CD4-positive, alpha-beta T cell treated with Interleukin-21 for 1 hour (primary cell): ENCODE data around the gene ZC3H12D.
"Not testable (repeated sequence)": the region's sequence is repeated elsewhere in the genome, so short reads cannot be mapped to it uniquely, and the experiment has no call there.

ENCODE experiments used
- DNase-seq: peaks from one replicate; pipeline ENCODE4 v3.0.0-alpha.2; 2020

The ZC3H12D gene

DNA sequence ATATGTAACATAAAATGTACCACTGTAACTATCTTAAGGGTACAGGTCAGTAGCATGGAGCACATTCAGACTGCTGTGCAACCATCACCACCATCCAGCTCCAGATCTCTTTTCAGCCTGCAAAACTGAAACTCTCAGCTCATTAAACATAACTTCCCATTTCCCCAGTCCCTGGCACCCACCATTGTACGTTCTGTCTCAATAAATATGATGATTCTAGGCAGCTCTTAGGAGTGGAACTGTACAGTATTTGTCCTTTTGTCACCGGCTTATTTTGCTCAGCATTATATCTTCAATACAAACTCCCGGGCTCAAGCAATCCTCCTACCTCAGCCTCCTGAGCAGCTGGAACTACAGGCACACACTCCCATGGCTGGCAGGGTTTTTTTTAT, 1.5 kb downstream of the ZC3H12D start:
- DNase-seq: peak; percentile 32

DNA sequence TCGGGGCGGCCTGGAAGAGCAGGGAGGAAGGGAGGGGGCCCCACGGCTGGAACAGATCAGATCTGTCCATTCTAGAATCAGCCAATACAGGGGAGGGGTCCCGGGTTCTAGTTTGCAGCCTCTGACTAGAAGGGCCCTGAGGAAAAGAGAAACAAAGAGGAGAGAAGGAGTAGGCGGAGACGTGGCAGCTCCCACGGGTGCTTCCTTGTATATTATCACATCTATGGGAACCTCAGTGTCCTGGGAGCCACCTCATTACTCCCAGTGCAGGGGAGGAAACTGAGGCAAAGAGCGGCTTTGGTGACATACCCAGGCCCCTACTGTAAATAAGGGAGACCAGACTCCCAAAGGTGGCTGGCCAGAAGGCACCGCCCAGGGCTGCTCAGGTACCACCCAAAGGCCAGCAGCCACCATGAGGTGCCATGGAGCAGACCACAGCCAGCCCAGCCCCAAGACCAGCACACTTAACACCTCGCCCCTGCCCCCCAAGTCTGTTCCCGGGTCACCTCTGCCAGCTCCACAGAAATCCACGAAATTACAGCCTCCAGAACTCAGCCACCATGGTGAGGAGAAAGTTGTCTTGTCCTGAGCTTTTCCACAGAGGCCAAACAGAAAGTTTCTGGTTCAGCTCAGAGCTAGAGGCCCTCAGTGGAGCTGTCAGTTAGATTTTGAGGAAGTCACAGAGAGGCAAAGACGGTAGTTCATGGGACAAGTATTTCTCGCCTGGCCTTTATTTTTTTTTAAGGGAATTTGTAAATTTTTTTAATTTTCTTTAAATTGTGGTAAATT, 2.1 kb downstream of the ZC3H12D start:
- peak; percentile 50 for DNase-seq

DNA sequence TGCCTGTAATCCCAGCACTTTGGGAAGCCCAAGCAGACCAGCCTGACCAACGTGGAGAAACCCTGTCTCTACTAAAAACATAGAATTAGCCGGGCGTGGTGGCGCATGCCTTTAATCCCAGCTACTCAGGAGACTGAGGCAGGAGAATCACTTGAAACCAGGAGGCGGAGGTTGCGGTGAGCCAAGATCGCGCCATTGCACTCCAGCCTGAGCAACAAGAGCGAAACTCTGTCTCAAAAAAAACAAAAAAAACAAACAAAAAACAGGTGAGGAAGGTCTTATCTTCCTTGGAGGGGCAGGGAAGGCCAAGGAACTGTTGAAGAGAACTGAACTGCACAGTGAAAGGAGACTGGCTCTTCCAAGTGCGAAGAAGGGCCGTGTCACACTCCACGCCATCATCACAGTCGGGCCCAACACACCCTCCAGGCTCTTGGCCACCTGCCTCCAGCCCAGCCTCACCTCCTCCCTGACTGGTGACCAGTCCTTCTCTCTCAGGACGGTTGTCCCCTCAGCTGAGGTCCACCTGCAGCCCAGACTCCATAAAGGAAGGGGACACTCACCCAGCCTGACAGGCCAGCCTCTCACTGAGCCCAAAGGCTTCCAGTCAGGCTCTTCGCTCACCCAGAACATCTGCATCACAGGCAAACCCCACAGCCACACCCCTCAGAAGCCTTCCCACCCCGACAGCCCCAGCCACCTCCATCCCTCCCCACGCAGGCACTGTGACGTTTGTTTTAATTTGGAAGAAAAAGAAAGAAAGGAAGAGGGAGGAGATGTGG, 4.1 kb downstream of the ZC3H12D start:
- peak; percentile 82 for DNase-seq

DNA sequence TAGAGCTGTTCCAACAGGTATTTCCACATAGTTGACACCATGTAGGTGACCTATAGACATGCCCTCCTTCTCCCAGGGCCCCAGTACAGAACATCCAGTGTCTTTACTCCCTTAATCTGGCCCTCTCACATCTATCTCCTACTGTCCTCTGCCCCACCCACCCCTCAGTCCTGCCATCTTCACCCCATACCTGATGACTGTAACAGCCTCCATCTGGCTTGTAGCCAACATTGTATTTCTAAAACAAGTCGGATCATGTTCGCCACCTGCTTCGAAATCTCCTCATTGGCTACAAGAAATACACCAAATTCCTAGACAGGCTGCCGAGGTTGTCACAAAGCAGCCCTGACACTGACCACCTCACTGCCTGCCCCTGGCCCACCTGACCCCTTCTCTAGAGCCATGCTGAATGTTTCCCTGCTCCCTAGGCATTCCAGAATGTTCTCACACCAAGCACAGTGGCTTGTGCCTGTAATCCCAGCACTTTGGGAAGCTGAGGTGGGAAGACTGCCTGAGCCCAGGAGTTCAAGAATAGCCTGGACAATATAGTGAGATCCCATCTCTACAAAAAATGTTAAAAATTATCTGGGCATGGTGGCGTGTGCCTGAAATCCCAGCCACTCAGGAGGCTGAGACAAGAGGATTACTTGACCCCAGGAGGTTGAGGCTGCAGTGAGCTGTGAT, 6.0 kb downstream of the ZC3H12D start:
- DNase-seq: no peak

DNA sequence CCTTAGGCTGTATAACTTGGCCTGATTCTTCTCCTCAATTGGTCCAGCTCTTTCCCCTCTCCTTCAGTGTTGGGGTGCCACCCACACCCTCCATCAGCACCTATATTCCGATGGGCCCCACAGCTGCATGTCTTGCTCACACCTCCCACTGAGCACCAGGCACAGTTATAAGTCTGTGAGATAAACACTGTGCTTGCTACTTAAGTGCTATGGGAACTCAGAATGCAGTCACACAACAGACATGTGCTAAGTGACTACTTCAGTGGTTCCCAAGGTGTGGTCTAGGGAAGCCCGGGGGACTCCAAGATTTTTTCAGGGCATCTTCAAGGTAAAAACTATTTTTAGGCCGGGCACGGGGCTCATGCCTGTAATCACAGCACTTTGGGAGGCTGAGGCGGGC, 7.3 kb downstream of the ZC3H12D start:
- DNase-seq: no peak

DNA sequence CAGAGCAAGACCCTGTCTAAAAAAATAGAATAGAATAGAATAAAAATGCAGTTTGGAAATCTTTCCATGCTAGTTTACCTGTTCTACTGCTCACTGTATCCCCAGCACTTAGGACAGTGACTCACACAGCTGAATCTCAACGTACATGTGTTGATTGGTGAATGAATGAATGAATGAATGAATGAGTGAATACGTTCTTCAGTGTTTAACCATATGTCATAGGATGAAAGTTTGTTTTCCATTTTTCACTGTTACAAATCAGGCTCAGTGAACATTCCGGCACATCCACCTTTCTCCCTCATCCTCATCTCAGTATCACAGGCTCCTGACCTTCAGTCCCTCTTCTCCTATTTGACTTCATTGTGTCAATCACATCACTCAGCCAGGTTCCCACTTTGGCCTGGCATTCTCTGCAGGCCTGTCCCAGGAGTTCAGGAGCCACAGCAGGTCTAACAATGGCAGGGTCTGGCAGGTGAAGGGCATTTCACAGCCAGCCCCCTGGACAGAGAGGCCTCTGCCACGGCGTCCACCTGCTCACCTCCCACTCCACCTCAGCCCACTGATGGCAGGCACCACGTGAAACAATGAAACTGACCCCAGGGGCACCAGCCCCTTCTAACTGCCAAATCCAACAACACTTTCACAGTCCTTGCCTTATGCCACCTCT, 7.9 kb downstream of the ZC3H12D start:
- DNase-seq: no peak

DNA sequence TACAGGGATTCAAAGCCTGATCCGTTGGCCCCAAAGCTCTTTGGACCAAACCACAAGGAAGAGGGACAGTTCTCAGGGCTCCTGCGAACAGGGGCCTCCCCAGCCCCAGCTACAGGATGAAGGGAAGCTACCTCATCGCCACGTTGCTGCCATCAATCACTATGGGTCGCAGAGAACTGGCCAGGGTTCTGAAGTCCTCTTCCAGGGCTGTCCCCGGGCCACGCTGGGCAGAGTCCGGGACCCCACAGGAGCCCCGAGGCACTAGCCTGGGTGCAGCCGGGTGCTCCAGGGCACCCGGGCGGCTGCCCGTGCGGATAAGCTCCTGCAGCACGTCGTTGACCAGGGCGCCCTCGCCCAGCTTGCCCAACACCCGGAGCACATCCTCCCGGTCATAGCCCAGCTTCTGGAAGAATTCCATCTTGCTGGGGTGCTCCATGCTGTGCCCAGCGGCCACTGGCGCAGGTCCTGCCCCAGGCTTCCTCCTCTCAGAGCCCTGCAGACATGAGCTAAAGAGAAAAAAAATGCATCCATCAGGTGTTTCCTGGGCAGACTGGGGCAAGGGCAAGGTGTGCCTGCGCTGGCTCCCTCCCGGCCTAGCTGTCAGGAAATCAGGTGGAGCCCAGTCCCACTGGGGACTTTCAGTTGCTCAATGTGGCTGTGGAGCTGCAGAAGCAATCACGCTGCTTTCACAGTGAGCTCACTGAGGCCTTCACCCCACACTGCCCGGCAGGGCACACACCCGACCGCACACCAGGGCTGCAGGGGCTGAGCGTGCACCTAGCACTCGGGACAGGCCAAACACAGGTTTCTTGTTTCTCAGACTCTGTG, 10.5 kb downstream of the ZC3H12D start:
- DNase-seq: peak; percentile 33

DNA sequence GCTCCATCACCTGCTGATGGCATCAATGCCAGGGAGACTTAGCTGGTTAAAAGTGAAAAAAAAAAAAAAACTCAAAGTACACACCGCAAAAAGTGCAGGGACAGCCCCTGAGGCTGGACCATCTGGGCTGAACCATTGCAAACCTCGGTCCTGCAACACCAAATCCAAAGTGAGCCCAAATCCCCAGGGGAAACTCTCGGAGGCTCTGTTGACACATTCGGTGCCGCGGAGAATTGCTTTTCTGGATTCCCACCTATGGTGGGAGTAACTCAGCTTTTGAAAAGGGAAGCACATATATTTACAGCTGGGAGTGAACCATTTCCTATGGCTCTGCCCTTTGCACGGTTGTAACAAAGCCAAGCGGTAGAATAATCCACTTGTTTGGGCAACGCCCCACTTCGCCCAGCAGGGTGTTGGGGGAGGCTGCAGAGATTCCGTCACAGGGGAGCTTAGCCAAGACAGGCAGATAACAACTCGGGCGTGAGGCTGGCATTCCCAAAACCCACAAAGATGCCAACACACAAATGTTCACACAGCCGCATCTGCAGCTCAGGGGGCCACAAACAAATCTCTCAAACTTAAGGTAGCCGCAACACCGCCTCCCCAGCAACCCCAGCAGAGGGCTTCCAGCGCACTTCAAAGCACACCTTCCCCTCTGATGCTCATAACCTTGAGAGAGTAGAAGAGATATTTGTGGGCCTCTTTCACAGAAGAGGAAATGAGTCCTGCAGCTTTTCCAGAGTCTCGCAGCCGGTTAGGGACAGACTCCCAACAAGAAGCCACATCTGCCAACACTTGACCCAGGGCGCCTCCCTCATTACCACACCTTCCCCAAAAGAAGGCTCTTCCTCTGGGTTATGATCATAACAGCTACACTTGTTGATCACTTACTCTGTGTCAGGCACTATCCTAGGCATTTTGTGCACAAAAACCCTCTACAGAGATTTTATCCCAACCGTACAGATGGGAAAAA, 11.4 kb downstream of the ZC3H12D start:
- DNase-seq: peak; percentile 39

DNA sequence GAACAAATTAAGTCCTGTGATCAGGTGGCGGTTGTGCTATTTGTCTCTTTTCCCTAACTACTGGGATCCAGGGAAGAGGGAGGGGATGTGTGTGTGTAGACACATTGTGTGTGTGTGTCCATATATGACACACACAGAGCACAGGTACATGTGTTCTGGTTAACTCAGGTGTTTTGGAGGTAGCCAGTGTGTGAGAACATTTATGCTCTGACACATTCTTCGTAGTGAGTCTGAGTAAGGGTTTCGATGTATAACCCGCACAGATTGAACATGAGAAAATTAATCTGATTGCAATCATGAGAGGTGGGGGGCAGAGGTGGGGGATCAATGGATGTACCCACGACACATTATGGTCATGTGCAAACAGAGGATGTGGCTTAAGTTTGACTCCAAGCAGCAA, 12.6 kb downstream of the ZC3H12D start:
- DNase-seq: no peak

DNA sequence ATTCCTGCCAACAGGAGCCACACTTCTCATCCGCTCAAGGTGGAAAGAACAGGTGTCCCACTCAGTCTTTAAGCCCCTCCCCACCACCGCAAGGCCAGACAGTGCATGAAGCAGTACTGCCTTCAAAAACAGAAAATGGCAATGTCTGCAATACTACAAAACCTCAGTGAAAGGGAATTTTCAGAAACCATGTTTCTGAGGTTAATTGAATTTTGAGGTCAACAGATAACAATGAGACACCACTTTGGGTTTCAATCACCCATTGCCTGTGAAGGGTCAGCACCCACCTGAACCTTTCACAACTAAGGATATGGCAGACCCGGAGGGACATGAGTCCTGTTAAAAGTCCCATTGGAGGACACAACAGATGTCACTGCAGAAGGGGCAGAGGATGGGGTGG, 13.0 kb downstream of the ZC3H12D start:
- DNase-seq: peak; percentile 47

DNA sequence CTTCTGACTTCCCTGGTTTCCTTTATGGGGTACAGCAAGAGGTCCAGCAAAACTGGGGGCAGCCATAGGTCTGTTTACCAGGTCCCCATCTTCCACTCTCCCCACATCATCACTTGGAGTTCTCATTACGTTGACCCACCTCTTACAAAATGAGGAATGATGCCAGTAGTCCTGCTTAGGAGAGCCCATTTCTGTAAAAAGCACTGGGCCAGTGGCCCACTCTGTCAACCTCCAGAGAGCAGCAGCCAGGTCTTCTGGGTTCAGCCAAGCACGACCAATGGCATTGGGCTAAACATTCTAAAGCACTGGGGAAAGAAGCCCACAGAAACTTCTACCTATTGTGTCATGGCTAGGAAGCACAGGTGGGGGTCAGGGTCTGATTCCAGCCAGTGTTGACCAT, 13.9 kb downstream of the ZC3H12D start:
- no peak for DNase-seq

DNA sequence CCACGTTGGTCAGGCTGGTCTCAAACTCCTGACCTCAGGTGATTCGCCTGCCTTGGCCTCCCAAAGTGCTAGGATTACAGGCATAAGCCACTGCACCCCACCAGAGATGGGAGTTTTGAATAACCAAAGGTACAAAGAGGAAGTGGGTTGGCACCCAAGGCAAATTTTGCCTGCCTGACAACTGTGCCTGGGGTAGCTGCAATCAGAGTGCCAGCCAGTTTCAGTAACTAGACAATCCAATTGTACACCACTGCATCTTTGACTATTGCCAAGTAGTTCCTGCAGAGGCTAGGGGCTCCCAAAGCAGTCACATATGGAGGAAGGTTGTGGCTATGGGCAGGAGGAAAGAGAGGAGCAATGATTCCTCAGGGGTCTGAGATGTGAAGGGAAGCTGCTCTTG, 16.6 kb downstream of the ZC3H12D start:
- DNase-seq: no peak

DNA sequence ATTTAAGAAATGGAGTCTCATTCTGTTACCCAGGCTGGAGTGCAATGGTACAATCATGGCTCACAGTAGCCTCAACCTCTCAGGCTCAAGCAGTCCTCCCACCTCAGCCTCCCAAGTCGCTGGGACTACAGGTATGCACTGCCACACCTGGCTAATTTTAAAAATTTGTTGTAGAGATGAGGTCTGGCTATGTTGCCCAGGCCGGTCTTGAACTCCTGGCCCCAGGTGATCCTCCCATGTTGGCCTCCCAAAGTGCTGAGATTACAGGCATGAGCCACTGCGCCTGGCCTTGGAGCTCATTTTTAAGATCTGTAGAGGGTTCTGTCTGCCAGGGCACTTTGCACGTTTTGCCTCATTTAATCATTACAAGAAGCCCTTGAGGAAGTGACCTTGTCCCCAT, 17.5 kb downstream of the ZC3H12D start:
- DNase-seq: no peak

DNA sequence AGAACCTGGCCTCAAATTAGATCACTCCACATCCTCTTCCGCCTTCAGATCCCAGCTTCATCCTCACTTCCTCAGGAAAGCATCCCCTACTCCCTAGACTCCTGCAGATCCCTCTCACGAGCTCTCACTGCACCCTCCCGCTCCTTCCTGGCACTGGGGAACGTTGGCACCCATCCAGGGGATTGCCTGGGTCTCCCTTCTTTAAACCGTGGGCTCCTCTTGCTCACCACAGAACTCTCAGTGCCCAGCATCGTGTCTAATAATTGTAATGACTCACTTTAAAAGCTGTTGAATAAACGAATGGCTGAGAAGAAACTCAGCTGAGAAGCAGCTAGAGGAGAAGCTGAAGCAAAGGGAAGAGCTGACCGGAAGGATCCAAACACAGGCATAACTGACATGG, 20.4 kb downstream of the ZC3H12D start:
- DNase-seq: no peak

DNA sequence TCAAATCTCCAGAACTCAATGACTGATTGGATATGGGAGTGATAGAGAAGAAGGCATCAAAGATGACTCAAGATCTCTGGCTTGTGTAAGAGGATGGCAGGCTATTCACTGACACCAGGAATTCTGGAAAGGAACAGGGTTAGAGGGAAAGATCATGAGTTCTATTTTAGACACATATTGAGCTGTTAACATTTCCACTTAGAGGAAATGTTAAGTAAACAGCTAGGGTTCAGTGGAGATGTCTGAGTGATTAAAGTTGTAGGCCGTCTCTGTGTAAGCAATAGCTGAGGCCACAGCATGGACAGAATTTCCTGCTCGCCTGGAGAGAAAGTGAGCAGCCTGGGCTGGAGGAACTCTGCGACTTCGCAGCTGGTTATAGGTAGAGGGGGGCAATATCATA, 21.0 kb downstream of the ZC3H12D start:
- DNase-seq: no peak

DNA sequence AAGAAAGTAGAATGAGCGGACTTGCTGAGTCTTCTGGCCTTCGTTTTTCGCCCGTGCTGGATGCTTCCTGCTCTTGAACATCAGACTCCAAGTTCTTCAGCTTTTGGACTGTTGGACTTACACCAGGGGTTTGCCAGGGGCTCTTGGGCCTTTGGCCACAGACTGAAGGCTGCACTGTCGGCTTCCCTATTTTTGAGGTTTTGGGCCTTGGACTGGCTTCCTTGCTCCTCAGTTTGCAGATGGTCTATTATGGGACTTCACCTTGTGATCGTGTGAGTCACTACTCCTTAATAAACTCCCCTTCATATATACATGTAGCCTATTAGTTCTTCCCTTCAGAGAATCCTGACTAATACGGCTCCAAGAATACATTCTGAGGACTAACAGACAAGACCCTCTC, 22.1 kb downstream of the ZC3H12D start:
- not testable (repeated sequence) for DNase-seq

DNA sequence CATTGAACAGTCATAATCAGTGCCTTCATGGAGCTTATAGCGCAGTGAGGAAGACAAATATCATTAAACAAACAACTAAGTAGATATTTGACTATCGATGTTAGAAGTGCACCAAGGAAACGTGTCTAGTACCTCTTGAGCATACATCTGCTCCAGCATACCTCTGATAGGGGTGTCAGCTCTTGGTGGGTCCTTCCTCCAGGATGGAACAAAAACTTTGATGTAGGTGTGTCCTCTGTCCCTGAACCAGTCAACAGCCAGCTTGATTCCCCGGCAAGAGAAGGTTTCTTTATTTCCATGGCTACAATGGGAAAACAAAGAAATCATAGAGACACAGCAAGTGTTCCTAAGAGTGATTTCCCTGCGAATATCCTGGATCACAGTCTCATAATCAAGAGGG, 23.1 kb downstream of the ZC3H12D start:
- DNase-seq: no peak

DNA sequence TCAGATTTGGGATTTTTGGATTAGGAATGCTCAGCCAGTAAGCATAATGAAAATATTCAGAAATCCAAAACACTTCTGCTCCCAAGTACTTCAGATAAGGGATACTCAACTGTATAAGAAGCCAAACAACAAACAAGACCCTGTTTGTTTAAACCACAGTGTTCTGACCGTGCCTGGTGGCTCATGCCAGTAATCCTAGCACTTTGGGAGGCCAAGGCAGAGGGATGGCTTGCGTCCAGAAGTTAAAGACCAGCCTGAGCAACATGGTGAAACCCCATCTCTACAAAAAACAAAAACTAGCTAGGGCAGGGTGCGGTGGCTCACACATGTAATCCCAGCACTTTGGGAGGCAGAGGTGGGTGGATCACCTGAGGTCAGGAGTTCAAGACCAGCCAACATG, 24.6 kb downstream of the ZC3H12D start:
- not testable (repeated sequence) for DNase-seq

DNA sequence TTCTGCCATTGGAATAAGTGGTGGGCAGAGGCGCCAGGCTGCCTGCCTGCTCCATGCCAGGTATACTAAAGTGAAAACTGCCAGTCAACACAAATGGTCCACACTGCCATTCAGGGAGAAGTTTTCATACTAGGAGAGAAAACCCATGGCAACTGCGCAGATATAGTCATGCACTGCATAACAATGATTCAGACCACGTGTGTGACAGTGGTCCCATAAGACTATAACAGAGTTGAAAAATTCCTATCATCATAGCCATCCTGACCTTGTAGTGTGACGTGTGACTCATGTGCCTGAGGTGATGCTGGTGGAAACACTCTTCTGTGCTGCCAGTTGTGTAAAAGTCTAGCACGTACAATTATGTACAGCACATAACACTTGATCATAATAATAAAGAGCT, 25.1 kb downstream of the ZC3H12D start:
- DNase-seq: no peak

DNA sequence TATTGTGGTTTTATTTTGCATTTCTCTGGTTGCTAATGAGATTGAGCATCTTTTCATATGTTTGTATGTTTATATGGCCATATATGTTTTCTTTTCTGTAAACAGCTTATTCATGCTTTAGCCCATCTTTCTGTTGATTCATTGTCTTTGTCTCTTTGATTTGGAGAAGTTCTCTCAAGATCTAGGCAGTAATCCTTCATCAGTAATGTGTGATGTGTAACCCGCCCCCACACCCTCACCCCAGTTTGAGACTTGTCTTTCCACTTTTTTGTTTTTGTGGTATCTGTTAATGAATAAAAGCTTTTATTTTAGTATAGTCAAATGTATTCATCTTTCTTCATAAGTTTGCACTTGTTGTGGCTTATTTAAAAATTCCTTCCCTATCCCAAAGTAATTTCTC, 26.0 kb downstream of the ZC3H12D start:
- DNase-seq: no peak

DNA sequence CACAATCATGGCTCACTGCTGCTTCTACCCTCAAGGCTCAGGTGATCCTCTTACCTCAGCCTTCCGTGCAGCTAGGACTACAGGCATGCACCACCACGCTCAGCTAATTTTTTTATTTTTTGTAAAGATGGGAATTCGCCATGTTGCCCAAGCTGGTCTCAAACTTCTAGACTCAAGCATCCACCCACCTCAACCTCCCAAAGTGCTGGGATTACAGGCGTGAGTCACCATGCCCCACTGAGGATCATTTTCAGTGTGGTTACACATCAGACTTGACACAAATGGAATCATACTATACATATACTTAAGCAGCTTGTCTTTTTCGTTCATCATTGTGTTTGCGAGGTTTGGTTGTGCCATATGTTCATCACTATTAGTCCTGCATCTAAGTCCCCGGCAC, 26.6 kb downstream of the ZC3H12D start:
- no peak for DNase-seq
